Retinal pigment epithelial cell (primary cell): Measurements from ENCODE around the gene CA14.
"Not testable (repeated sequence)": the region's sequence is repeated elsewhere in the genome, so short reads cannot be mapped to it uniquely, and the experiment has no call there.

Experiments
- DNase-seq: peaks from one replicate; pipeline ENCODE4 v3.0.0-alpha.2; 2010; ENCODE audit warnings: low read depth
- H3K4me3 ChIP-seq: 2 replicates; pipeline ENCODE4 v1.5.1; 2011; ENCODE audit warnings: mild to moderate bottlenecking, low read length, control low read depth, moderate library complexity
- CTCF ChIP-seq: conservative IDR thresholded peaks from 2 replicates; pipeline ENCODE4 v1.5.1; 2011; ENCODE audit warnings: low read depth, low read length, control low read depth, inconsistent platforms

CA14 gene

DNA sequence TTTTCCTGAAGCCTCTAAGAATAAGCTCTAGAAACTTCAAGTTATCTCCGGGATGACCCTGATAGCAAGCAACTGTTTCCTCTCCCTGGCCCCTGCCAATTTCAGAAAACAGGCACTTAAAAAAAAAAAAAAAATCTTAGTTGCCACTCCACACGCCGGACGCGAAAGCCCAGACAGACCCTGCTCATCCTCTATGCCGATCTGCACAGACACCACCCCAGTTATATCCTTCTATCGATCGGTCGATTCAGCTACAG lies 23.3 kb upstream of the CA14 start:
- no peak for DNase-seq
- TF ChIP-seq CTCF = no peak
- H3K4me3 ChIP-seq = peak overlapping the region; percentile 98

GRCh38 chr1:150234566-150235293 lies 22.8 kb upstream of the CA14 start:
- DNase-seq = no peak
- no peak for TF ChIP-seq CTCF
- peak overlapping the region; percentile 98 for H3K4me3 ChIP-seq

DNA sequence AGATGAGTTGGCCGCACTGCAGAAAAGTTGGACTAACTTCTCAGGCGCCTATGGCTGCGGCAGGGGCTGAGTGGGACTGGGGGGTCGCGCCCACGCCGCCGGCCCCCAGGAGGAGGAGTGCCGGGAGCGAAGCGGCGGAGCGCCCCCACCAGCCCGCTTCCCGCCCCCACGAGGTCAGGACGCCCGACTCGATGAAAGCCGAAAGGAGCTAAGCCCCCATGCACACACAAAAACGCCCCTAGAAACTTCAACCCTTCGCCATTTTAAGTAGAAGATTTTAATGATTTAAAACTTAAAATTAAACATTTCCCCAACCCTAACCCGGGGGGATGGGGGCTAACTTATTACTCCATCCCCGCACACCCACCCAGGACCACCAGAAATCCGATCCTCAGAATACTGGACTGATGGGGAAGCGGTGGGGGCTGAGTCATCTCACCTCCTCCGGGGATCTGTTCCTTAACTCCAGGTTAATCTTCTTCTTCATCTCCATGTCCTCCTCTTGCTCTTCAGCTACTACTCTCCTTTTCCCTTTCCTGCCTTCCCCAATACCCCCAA lies 22.2 kb upstream of the CA14 start:
- no peak for DNase-seq

DNA sequence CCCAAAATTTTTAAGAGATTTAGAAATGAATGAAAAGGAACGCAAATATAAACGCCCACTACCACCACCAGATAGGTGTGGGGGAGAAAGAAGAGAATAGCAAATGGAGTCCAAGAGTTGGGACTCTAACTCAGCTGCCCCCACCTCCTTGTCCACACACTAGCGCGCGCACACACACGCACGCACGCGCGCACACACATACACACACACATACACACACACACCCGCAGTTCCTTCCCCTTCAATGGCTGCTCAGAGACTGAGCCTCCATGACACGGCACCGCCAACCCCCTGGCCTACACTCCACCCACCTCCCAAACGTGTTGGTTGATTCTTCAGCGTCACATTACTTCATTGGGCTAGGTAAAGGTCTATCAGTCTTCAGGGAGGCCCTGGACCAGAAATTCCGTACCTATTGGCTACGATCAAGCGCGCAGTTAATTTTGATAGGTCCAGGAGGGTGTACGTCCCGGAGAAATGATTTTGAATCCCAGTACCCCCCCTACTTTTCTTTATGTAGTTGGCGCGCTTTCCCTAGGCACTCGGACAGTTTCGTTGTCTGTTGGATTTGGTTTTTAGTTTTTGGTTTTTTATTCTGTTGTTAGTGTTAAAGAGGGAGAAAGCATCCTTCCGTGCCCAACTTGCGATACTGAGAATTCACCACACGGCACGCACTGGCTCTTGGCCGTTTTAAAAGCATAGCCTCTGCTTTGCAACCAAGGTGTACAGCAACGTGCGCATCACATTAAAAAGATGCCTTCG lies 21.5 kb upstream of the CA14 start, which contains the start of gene ANP32E:
Gene ANP32E, minus strand, starts transcription at position 261 of the 762 bp plus-strand sequence. CDS start 326 bp downstream, outside the sequence.
- TF ChIP-seq CTCF = no peak
- H3K4me3 ChIP-seq = peak within 1 kb of the TSS; percentile 98
- DNase-seq = peak; percentile 99

More for the DNA sequence above, 22.2 kb upstream of the CA14 start:
- peak overlapping the region; percentile 98 for H3K4me3 ChIP-seq
- TF ChIP-seq CTCF = no peak

- no peak for DNase-seq
- H3K4me3 ChIP-seq = peak overlapping the region; percentile 98
- TF ChIP-seq CTCF = no peak
Measured at GRCh38 chr1:150236614-150237100, 20.9 kb upstream of the CA14 start.

DNA sequence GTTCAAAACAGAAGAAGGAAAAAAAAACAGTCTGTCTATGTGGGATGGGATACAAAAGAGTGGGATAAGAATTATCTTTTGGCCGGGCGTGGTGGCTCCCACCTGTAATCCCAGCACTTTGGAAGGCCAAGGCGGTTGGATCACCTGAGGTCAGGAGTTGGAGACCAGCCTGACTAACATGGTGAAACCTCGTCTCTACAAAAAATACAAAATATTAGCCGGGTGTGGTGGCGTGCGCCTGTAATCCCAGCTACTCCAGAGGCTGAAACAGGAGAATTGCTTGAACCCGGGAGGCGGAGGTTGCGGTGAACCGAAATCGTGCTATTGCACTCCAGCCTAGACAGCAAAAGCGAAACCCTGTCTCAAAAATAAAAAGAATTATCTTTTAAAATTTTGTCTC lies 20.4 kb upstream of the CA14 start:
- H3K4me3 ChIP-seq, DNase-seq: not testable (repeated sequence)

GRCh38 chr1:150237746-150238145 lies 19.8 kb upstream of the CA14 start:
- no peak overlapping the region for H3K4me3 ChIP-seq
- DNase-seq = no peak
- TF ChIP-seq CTCF = no peak
